Measurements from ENCODE around the gene USP17L10. TPM values are rescaled to one million over a fixed set of nuclear protein-coding genes. Genes with fewer than 3 reads are reported as not detected.
"Not testable (repeated sequence)": the region's sequence is repeated elsewhere in the genome, so short reads cannot be mapped to it uniquely, and the experiment has no call there.

Gene USP17L10
- total RNA-seq, 4 donors from 2014 or later: not detected

DNA sequence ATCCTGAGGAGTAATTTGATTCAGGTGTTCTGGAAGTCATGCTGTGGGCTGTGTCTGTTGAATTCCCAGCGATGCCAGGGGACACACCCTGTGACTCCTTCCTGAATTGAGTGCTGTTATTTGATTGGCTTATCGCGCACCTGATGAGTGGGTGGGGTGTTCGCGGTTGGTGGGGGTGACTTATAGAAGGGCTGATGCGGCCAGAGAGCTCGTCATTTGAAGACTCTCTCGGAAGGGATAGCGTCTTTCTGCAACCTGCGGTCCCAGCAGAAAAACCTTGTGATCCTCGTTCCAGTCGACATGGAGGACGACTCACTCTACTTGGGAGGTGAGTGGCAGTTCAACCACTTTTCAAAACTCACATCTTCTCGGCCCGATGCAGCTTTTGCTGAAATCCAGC is 47.4 kb downstream of the USP17L10 start, which contains the start of gene USP17L20:
TSS of gene USP17L20 (plus strand) at position 301 of the 400 bp plus-strand sequence. CDS start at position 301, 0 bp downstream.
- H3K36me3 ChIP-seq; H3K4me3 ChIP-seq; H3K27ac ChIP-seq; intact Hi-C loops (cut with DNase I); H3K9me3 ChIP-seq; DNase-seq; H3K27me3 ChIP-seq; H3K4me1 ChIP-seq: not testable (repeated sequence)
- no CpG with 5 or more reads among the region's 15 CpGs for WGBS, 2 donors

Other genes with a start within 250 kb of the USP17L10 start
- not detected for gene FAM90A26, start 40.2 kb upstream of the USP17L10 start, total RNA-seq
- not detected for gene USP17L11, start 4.7 kb downstream of the USP17L10 start, total RNA-seq
- not detected for gene USP17L12, start 9.5 kb downstream of the USP17L10 start, total RNA-seq
- not detected for gene USP17L13, start 14.2 kb downstream of the USP17L10 start, total RNA-seq
- not detected for gene USP17L15, start 23.7 kb downstream of the USP17L10 start, total RNA-seq
- gene USP17L17, start 33.2 kb downstream of the USP17L10 start, total RNA-seq: not detected
- gene USP17L18, start 38.0 kb downstream of the USP17L10 start, total RNA-seq: not detected
- not detected for gene USP17L19, start 42.7 kb downstream of the USP17L10 start, total RNA-seq
- not detected for gene USP17L20, start 47.5 kb downstream of the USP17L10 start, total RNA-seq
- not detected for gene USP17L21, start 52.2 kb downstream of the USP17L10 start, total RNA-seq
- not detected for gene USP17L22, start 57.0 kb downstream of the USP17L10 start, total RNA-seq
- gene USP17L24, start 114.5 kb downstream of the USP17L10 start, total RNA-seq: not detected
- gene USP17L25, start 119.3 kb downstream of the USP17L10 start, total RNA-seq: not detected
- not detected for gene USP17L26, start 124.0 kb downstream of the USP17L10 start, total RNA-seq
- not detected for gene USP17L5, start 128.7 kb downstream of the USP17L10 start, total RNA-seq
- gene USP17L27, start 133.5 kb downstream of the USP17L10 start, total RNA-seq: not detected
- not detected for gene USP17L28, start 138.2 kb downstream of the USP17L10 start, total RNA-seq
- gene USP17L29, start 143.0 kb downstream of the USP17L10 start, total RNA-seq: not detected
- not detected for gene USP17L30, start 152.5 kb downstream of the USP17L10 start, total RNA-seq
- gene DEFB131A, start 233.8 kb downstream of the USP17L10 start, total RNA-seq: not detected

Measured in esophagus squamous epithelium (tissue), 5 donors.